HUES48 (cell line): Measurements from ENCODE around the gene RELL1.

Source experiments
- H3K27ac ChIP-seq: one replicate; pipeline ENCODE4 v1.7.0; 2013; ENCODE audit warnings: low read depth, low read length, inconsistent platforms
- H3K27me3 ChIP-seq: 2 replicates; pipeline ENCODE4 v1.6.1; 2013; ENCODE audit warnings: mild to moderate bottlenecking, low read length; ENCODE audit not compliant: control insufficient read depth, insufficient read depth
- H3K36me3 ChIP-seq: 2 replicates; pipeline ENCODE4 v1.6.1; 2013; ENCODE audit warnings: low read length; ENCODE audit not compliant: control insufficient read depth, insufficient read depth
- H3K4me1 ChIP-seq: 2 replicates; pipeline ENCODE4 v1.6.1; 2013; ENCODE audit warnings: mild to moderate bottlenecking, low read length; ENCODE audit not compliant: control insufficient read depth, insufficient read depth
- H3K4me3 ChIP-seq: 2 replicates; pipeline ENCODE4 v1.5.1; 2013; ENCODE audit warnings: mild to moderate bottlenecking, low read depth, low read length
- H3K9ac ChIP-seq: 2 replicates; pipeline ENCODE4 v1.6.1; 2013; ENCODE audit warnings: mild to moderate bottlenecking, low read depth, low read length, moderate library complexity
- H3K9me3 ChIP-seq: 2 replicates; pipeline ENCODE4 v1.6.1; 2013; ENCODE audit warnings: low read length; ENCODE audit not compliant: control insufficient read depth, insufficient read depth

RELL1 gene

GRCh38 chr4:37632836-37633235 is 53.3 kb downstream of the RELL1 start:
- Histone ChIP-seq H3K27ac (no peak overlapping the region), H3K9me3 (no peaks in the 10 kb centered on the region), H3K4me1 (peaks cover 10% of the 10 kb centered on the region; the same call in 1 of the 2 replicates), H3K9ac (no peak overlapping the region), H3K27me3 (no peaks in the 10 kb centered on the region), H3K4me3 (no peak overlapping the region), H3K36me3 (peaks cover 21% of the 10 kb centered on the region)

GRCh38 chr4:37631551-37631950 is 54.6 kb downstream of the RELL1 start:
- Histone ChIP-seq H3K9me3 (no peaks in the 10 kb centered on the region), H3K27ac (no peak overlapping the region), H3K27me3 (no peaks in the 10 kb centered on the region), H3K4me3 (no peak overlapping the region), H3K4me1 (peaks cover 17% of the 10 kb centered on the region), H3K9ac (no peak overlapping the region), H3K36me3 (peaks cover 19% of the 10 kb centered on the region)

- Histone ChIP-seq H3K9ac (no peak overlapping the region), H3K27me3 (no peaks in the 10 kb centered on the region), H3K4me3 (no peak overlapping the region), H3K27ac (no peak overlapping the region), H3K9me3 (no peaks in the 10 kb centered on the region), H3K4me1 (peaks cover 7% of the 10 kb centered on the region; the same call in 1 of the 2 replicates), H3K36me3 (peaks cover 18% of the 10 kb centered on the region)
Measured at GRCh38 chr4:37629713-37630112, 56.5 kb downstream of the RELL1 start.

GRCh38 chr4:37628977-37629609 is 57.1 kb downstream of the RELL1 start:
- Histone ChIP-seq H3K27ac (no peak overlapping the region), H3K4me3 (no peak overlapping the region), H3K9ac (no peak overlapping the region), H3K36me3 (peaks cover 12% of the 10 kb centered on the region), H3K4me1 (peaks cover 7% of the 10 kb centered on the region; the same call in 1 of the 2 replicates), H3K27me3 (no peaks in the 10 kb centered on the region), H3K9me3 (no peaks in the 10 kb centered on the region)

GRCh38 chr4:37627263-37627662 is 58.9 kb downstream of the RELL1 start:
- Histone ChIP-seq H3K27ac (no peak overlapping the region), H3K4me3 (no peak overlapping the region), H3K9me3 (no peaks in the 10 kb centered on the region), H3K9ac (no peak overlapping the region), H3K27me3 (no peaks in the 10 kb centered on the region), H3K4me1 (peaks cover 7% of the 10 kb centered on the region; the same call in 1 of the 2 replicates), H3K36me3 (peaks cover 6% of the 10 kb centered on the region)

GRCh38 chr4:37625499-37625898 is 60.7 kb downstream of the RELL1 start:
- Histone ChIP-seq H3K4me3 (no peak overlapping the region), H3K9me3 (no peaks in the 10 kb centered on the region), H3K36me3 (no peaks in the 10 kb centered on the region), H3K27ac (no peak overlapping the region), H3K4me1 (peaks cover 7% of the 10 kb centered on the region; the same call in 1 of the 2 replicates), H3K9ac (no peak overlapping the region), H3K27me3 (no peaks in the 10 kb centered on the region)

- Histone ChIP-seq H3K9me3 (no peaks in the 10 kb centered on the region), H3K36me3 (no peaks in the 10 kb centered on the region), H3K27me3 (no peaks in the 10 kb centered on the region), H3K4me3 (no peak overlapping the region), H3K27ac (no peak overlapping the region), H3K9ac (no peak overlapping the region), H3K4me1 (peaks cover 7% of the 10 kb centered on the region; the same call in 1 of the 2 replicates)
Measured at GRCh38 chr4:37623940-37624339, 62.2 kb downstream of the RELL1 start.

- H3K27ac ChIP-seq, result no peak overlapping the region
- H3K9ac ChIP-seq, result no peak overlapping the region
- no peak overlapping the region for H3K4me3 ChIP-seq
- H3K4me1 ChIP-seq, result peaks cover 7% of the 10 kb centered on the region; the same call in 1 of the 2 replicates
- H3K36me3 ChIP-seq, result no peaks in the 10 kb centered on the region
- no peaks in the 10 kb centered on the region for H3K9me3 ChIP-seq
- H3K27me3 ChIP-seq, result no peaks in the 10 kb centered on the region
Measured at GRCh38 chr4:37623125-37623524, 63.1 kb downstream of the RELL1 start.

- H3K4me3 ChIP-seq, result no peak overlapping the region
- H3K9ac ChIP-seq, result no peak overlapping the region
- H3K9me3 ChIP-seq, result no peaks in the 10 kb centered on the region
- no peak overlapping the region for H3K27ac ChIP-seq
- H3K36me3 ChIP-seq, result no peaks in the 10 kb centered on the region
- no peaks in the 10 kb centered on the region for H3K27me3 ChIP-seq
- H3K4me1 ChIP-seq, result no peaks in the 10 kb centered on the region
Measured at GRCh38 chr4:37620176-37620575, 66.0 kb downstream of the RELL1 start.

GRCh38 chr4:37615720-37616063 is 70.5 kb downstream of the RELL1 start:
- H3K27ac ChIP-seq, result no peak overlapping the region
- no peak overlapping the region for H3K4me3 ChIP-seq
- H3K4me1 ChIP-seq, result peaks cover 6% of the 10 kb centered on the region; the same call in 1 of the 2 replicates
- no peaks in the 10 kb centered on the region for H3K36me3 ChIP-seq
- no peak overlapping the region for H3K9ac ChIP-seq
- no peaks in the 10 kb centered on the region for H3K9me3 ChIP-seq
- no peaks in the 10 kb centered on the region for H3K27me3 ChIP-seq

- H3K4me1 ChIP-seq, result peaks cover 6% of the 10 kb centered on the region; the same call in 1 of the 2 replicates
- no peaks in the 10 kb centered on the region for H3K36me3 ChIP-seq
- no peak overlapping the region for H3K27ac ChIP-seq
- no peak overlapping the region for H3K4me3 ChIP-seq
- H3K9me3 ChIP-seq, result no peaks in the 10 kb centered on the region
- no peak overlapping the region for H3K9ac ChIP-seq
- no peaks in the 10 kb centered on the region for H3K27me3 ChIP-seq
Measured at GRCh38 chr4:37615059-37615719, 71.0 kb downstream of the RELL1 start.
